C4-2B (cell line): Measurements from ENCODE around the gene GABRA5.

ENCODE experiments used
- CTCF ChIP-seq: fragments of 450-650 bp; conservative IDR thresholded peaks from 2 replicates; pipeline ENCODE4 v1.5.1; 2017; ENCODE audit warnings: mild to moderate bottlenecking
- ZFX ChIP-seq: fragments of 450-650 bp; IDR thresholded peaks from 2 replicates; pipeline ENCODE4 v1.6.1; 2017

- TF ChIP-seq CTCF (no peak), ZFX (no peak)
Measured at GRCh38 chr15:26841941-26842340, 24.9 kb upstream of the GABRA5 start.
